Mononuclear cell (primary cell): ENCODE data around the gene ABHD10. TPM values are rescaled to one million over a fixed set of nuclear protein-coding genes. Genes with fewer than 3 reads are reported as not detected.
A peak's percentile ranks its signal among the peaks of the same experiment; 100 is the strongest.

Source experiments
- H3K27me3 ChIP-seq: 2 replicates; pipeline ENCODE4 v1.6.0; 2011; ENCODE audit warnings: low read length, control low read depth; ENCODE audit not compliant: insufficient read depth
- H3K4me1 ChIP-seq: 2 replicates; pipeline ENCODE4 v1.5.1; 2011; ENCODE audit warnings: mild to moderate bottlenecking, low read length, control low read depth; ENCODE audit not compliant: insufficient read depth
- H3K4me3 ChIP-seq: 2 replicates; pipeline ENCODE4 v1.5.1; 2011; ENCODE audit warnings: mild to moderate bottlenecking, low read length, moderate library complexity
- H3K9me3 ChIP-seq: 2 replicates; pipeline ENCODE4 v1.5.1; 2011; ENCODE audit warnings: low read depth, mild to moderate bottlenecking, control low read depth, low read length
- total RNA-seq: library from RNA; depleted of rRNA; stranded (reverse); fragments of >200 nt; gene quantifications from one replicate; pipeline ENCODE4 v1.2.3, GENCODE V29; 2012

The ABHD10 gene
- total RNA-seq, 1 donor, result 27.3 TPM

- Histone ChIP-seq H3K4me1 (peaks cover 12% of the 10 kb centered on the region), H3K27me3 (no peaks in the 10 kb centered on the region)
Measured at GRCh38 chr3:111976254-111976653, 2.6 kb upstream of the ABHD10 start.

GRCh38 chr3:111979434-111980038 lies 710 bp downstream of the ABHD10 start:
- peak overlapping the region; percentile 73 for H3K4me3 ChIP-seq
- H3K9me3 ChIP-seq, result no peaks in the 10 kb centered on the region
- peaks cover 13% of the 10 kb centered on the region for H3K4me1 ChIP-seq
- no peaks in the 10 kb centered on the region for H3K27me3 ChIP-seq

More at GRCh38 chr3:111976254-111976653, 2.6 kb upstream of the ABHD10 start:
- Histone ChIP-seq H3K4me3 (no peak overlapping the region), H3K9me3 (no peaks in the 10 kb centered on the region)

- H3K9me3 ChIP-seq, result no peaks in the 10 kb centered on the region
- H3K27me3 ChIP-seq, result no peaks in the 10 kb centered on the region
- H3K4me1 ChIP-seq, result peaks cover 13% of the 10 kb centered on the region
- no peak overlapping the region for H3K4me3 ChIP-seq
Measured at GRCh38 chr3:111980716-111981456, 2.1 kb downstream of the ABHD10 start.

- no peak overlapping the region for H3K4me3 ChIP-seq
- peaks cover 13% of the 10 kb centered on the region for H3K4me1 ChIP-seq
- H3K27me3 ChIP-seq, result no peaks in the 10 kb centered on the region
Measured at GRCh38 chr3:111981457-111981763, 2.6 kb downstream of the ABHD10 start.

GRCh38 chr3:111984636-111985298 lies 5.9 kb downstream of the ABHD10 start:
- Histone ChIP-seq H3K9me3 (no peaks in the 10 kb centered on the region), H3K27me3 (no peaks in the 10 kb centered on the region), H3K4me3 (no peak overlapping the region), H3K4me1 (peaks cover 9% of the 10 kb centered on the region)

More at GRCh38 chr3:111981457-111981763, 2.6 kb downstream of the ABHD10 start:
- H3K9me3 ChIP-seq, result no peaks in the 10 kb centered on the region

- Histone ChIP-seq H3K9me3 (no peaks in the 10 kb centered on the region), H3K4me1 (no peaks in the 10 kb centered on the region), H3K4me3 (no peak overlapping the region), H3K27me3 (no peaks in the 10 kb centered on the region)
Measured at GRCh38 chr3:111986800-111987199, 8.0 kb downstream of the ABHD10 start.

GRCh38 chr3:111989061-111989678 lies 10.3 kb downstream of the ABHD10 start:
- no peaks in the 10 kb centered on the region for H3K27me3 ChIP-seq
- no peaks in the 10 kb centered on the region for H3K9me3 ChIP-seq
- H3K4me1 ChIP-seq, result no peaks in the 10 kb centered on the region
- H3K4me3 ChIP-seq, result no peak overlapping the region

GRCh38 chr3:111993038-111993437 lies 14.2 kb downstream of the ABHD10 start:
- H3K4me1 ChIP-seq, result no peaks in the 10 kb centered on the region
- H3K9me3 ChIP-seq, result no peaks in the 10 kb centered on the region
- no peak overlapping the region for H3K4me3 ChIP-seq
- no peaks in the 10 kb centered on the region for H3K27me3 ChIP-seq

GRCh38 chr3:111998636-111999483 lies 20.0 kb downstream of the ABHD10 start, which contains the start of gene TAGLN3:
TAGLN3 (plus strand) TSS chr3:111998922; CDS start chr3:111999423, 501 bp downstream.
- H3K4me1 ChIP-seq, result peaks cover 20% of the 10 kb centered on the region
- H3K9me3 ChIP-seq, result no peaks in the 10 kb centered on the region
- H3K27me3 ChIP-seq, result peaks cover 26% of the 10 kb centered on the region
- peak within 1 kb of the TSS; percentile 26 for H3K4me3 ChIP-seq

GRCh38 chr3:111999484-112000324 lies 20.9 kb downstream of the ABHD10 start:
- Histone ChIP-seq H3K9me3 (no peaks in the 10 kb centered on the region), H3K4me1 (peaks cover 20% of the 10 kb centered on the region), H3K4me3 (peak overlapping the region; percentile 26), H3K27me3 (peaks cover 26% of the 10 kb centered on the region)

- peaks cover 26% of the 10 kb centered on the region for H3K27me3 ChIP-seq
- H3K4me1 ChIP-seq, result peaks cover 20% of the 10 kb centered on the region
- H3K4me3 ChIP-seq, result no peak overlapping the region
- no peaks in the 10 kb centered on the region for H3K9me3 ChIP-seq
Measured at GRCh38 chr3:112000367-112000771, 21.5 kb downstream of the ABHD10 start.

GRCh38 chr3:112000966-112001365 lies 22.1 kb downstream of the ABHD10 start:
- Histone ChIP-seq H3K4me3 (no peak overlapping the region), H3K27me3 (peaks cover 26% of the 10 kb centered on the region), H3K4me1 (peaks cover 20% of the 10 kb centered on the region), H3K9me3 (no peaks in the 10 kb centered on the region)

GRCh38 chr3:112001526-112001925 lies 22.7 kb downstream of the ABHD10 start:
- Histone ChIP-seq H3K4me3 (no peak overlapping the region), H3K27me3 (peaks cover 26% of the 10 kb centered on the region), H3K9me3 (no peaks in the 10 kb centered on the region), H3K4me1 (peaks cover 20% of the 10 kb centered on the region)
